ENCODE results near the gene AK1. TPM values are rescaled to one million over a fixed set of nuclear protein-coding genes. Genes with fewer than 3 reads are reported as not detected.

Gene AK1
- total and polyA plus RNA-seq, 2 of the 13 experiments (the other 11 are each of a cell fraction or from before 2014, with no cell fraction given): 19.1 to 32.8 TPM

GRCh38 chr9:127847178-127847510 lies 30.3 kb downstream of the AK1 start:
- no peak for FAIRE-seq
- BruUV-seq (replicated peaks): no TSS peak
- no peaks in the 10 kb centered on the region for H3K27me3 ChIP-seq (ENCODE audit: control insufficient read depth in 1 of 2, insufficient read depth in 2 of 2, low read length in 2 of 2)
- no peaks in the 10 kb centered on the region for H3K79me2 ChIP-seq (ENCODE audit: insufficient read depth, low read length)
- ATAC-seq: peak; percentile 44
- WGBS (ENCODE audit: low lambda C conversion rate): 22% methylated on average over 4 of the region's 6 CpGs
- H4K20me1 ChIP-seq (ENCODE audit: insufficient read depth, low read length): no peaks in the 10 kb centered on the region
- peak overlapping the region in 1 of 3 experiments; percentile 40; a peak in 1 of 6 replicates for H3K4me3 ChIP-seq (replicated peaks in 1 of 3; ENCODE audit: insufficient read depth in 1 of 3, low read depth in 2 of 3, low read length in 3 of 3)
- in situ Hi-C loops (cut with HindIII; ENCODE audit: extremely low pct_ligation_motif_present, low pct_unique_long_range_greater_than_20kb) (no loop called here), intact Hi-C loops (cut with micrococcal nuclease; ENCODE audit: unreplicated experiment) (no loop called here)
- H3K36me3 ChIP-seq (replicated peaks in 1 of 2; ENCODE audit: control insufficient read depth in 1 of 2, insufficient read depth in 2 of 2, low read length in 2 of 2): no peaks in the 10 kb centered on the region
- peaks cover 82% of the 10 kb centered on the region for H3K4me1 ChIP-seq (ENCODE audit: insufficient read depth, low read length)
- no peak overlapping the region for H3K9ac ChIP-seq (ENCODE audit: insufficient read depth, low read depth, low read length)
- ChIA-PET CTCF (ENCODE audit: low intra/inter-chr PET ratio, low total read pairs) (no interaction called here), POLR2A (interaction anchor here (1.1 kb wide), 1 partner anchor 46 kb away, joined by 3 read pairs; no protein-coding TSS in a partner anchor)
- no peak overlapping the region for H2AFZ ChIP-seq (ENCODE audit: low read length)
- H3K27ac ChIP-seq (ENCODE audit: extremely low read length, insufficient read depth, low read length): no peak overlapping the region
- 0 out of 2 replicates have a peak, but pooled peaks cover 7% of the 10 kb centered on the region for H3K9me3 ChIP-seq (ENCODE audit: low read length)
- TF ChIP-seq ZBTB49 (CRISPR knock-in tag; IDR thresholded peaks at IDR 0.05; ENCODE audit: borderline replicate concordance): no peak
- TF ChIP-seq, protein P1, sequence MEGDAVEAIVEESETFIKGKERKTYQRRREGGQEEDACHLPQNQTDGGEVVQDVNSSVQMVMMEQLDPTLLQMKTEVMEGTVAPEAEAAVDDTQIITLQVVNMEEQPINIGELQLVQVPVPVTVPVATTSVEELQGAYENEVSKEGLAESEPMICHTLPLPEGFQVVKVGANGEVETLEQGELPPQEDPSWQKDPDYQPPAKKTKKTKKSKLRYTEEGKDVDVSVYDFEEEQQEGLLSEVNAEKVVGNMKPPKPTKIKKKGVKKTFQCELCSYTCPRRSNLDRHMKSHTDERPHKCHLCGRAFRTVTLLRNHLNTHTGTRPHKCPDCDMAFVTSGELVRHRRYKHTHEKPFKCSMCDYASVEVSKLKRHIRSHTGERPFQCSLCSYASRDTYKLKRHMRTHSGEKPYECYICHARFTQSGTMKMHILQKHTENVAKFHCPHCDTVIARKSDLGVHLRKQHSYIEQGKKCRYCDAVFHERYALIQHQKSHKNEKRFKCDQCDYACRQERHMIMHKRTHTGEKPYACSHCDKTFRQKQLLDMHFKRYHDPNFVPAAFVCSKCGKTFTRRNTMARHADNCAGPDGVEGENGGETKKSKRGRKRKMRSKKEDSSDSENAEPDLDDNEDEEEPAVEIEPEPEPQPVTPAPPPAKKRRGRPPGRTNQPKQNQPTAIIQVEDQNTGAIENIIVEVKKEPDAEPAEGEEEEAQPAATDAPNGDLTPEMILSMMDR (CRISPR knock-in tag; IDR thresholded peaks at IDR 0.05): 0 out of 2 replicates have a peak, but pooled peaks have one; percentile 1
- no peak for DNase-seq (ENCODE audit: low spot score)
- H3K4me2 ChIP-seq (ENCODE audit: low read depth, low read length): peak overlapping the region; percentile 57

Data from HepG2 (cell line).